HepG2 (cell line): ENCODE measurements around the gene C11orf91.

Experiments
- ADNP ChIP-seq: sonication (generic); formaldehyde crosslinking; IDR thresholded peaks from 2 replicates; pipeline ENCODE4 v1.4.0; 2020; ENCODE audit warnings: missing genetic modification reagents
- CTCF ChIP-seq: sonication (generic); formaldehyde crosslinking; IDR thresholded peaks from 2 replicates; pipeline ENCODE4 v1.5.0; 2020; ENCODE audit warnings: mild to moderate bottlenecking, missing genetic modification reagents, moderate library complexity
- GABPA ChIP-seq, 2 experiments: IDR thresholded peaks; 2 replicates each; pipeline ENCODE4 v1.6.1; 2011 to 2016; ENCODE audit warnings: low read depth in 2 of 2, low read length in 1 of 2, missing biosample characterization in 1 of 2, missing genetic modification characterization in 1 of 2
- GFI1 ChIP-seq: sonication (generic); formaldehyde crosslinking; IDR thresholded peaks from 2 replicates; pipeline ENCODE4 v1.5.0; 2020; ENCODE audit warnings: missing genetic modification reagents, mild to moderate bottlenecking, borderline replicate concordance
- HDAC2 ChIP-seq: sonication (generic); formaldehyde crosslinking; IDR thresholded peaks from 2 replicates; pipeline ENCODE4 v1.4.0; 2020; ENCODE audit warnings: missing genetic modification reagents
- HNRNPLL ChIP-seq: fragments of 200-400 bp; formaldehyde crosslinking; IDR thresholded peaks from 2 replicates; pipeline ENCODE4 v1.6.1; 2017; ENCODE audit warnings: mild to moderate bottlenecking, low read depth, low read length; ENCODE audit not compliant: poor library complexity, severe bottlenecking
- POLR2AphosphoS5 ChIP-seq: IDR thresholded peaks from 2 replicates; pipeline ENCODE4 v1.6.1; 2012; ENCODE audit warnings: low read depth, low read length
- SP1 ChIP-seq, 2 experiments: fragments of 450-650 bp in 1 of 2; sonication (generic) in 1 of 2; formaldehyde crosslinking in 1 of 2; IDR thresholded peaks; 2 replicates each; pipeline versions ENCODE4 v1.4.0 to v1.6.1; 2016 to 2020; ENCODE audit warnings: missing genetic modification reagents in 1 of 2
- YY1 ChIP-seq: IDR thresholded peaks from 2 replicates; pipeline ENCODE4 v1.6.1; 2011; ENCODE audit warnings: low read length, low read depth, moderate library complexity, mild to moderate bottlenecking; ENCODE audit not compliant: insufficient read depth, insufficient replicate concordance
- ZBTB44 ChIP-seq: sonication (generic); formaldehyde crosslinking; IDR thresholded peaks from 2 replicates; pipeline ENCODE4 v1.4.0; 2020; ENCODE audit warnings: missing genetic modification reagents

- no peak for TF ChIP-seq GFI1 (CRISPR knock-in tag)
- no peak for TF ChIP-seq YY1
- no peak for TF ChIP-seq HDAC2 (CRISPR knock-in tag)
- no peak for TF ChIP-seq SP1 (IDR thresholded peaks at IDR 0.05)
- TF ChIP-seq SP1 (CRISPR knock-in tag; IDR thresholded peaks at IDR 0.05), result no peak
- TF ChIP-seq CTCF (CRISPR knock-in tag), result no peak
- no peak for TF ChIP-seq ADNP (CRISPR knock-in tag)
- no peak for TF ChIP-seq ZBTB44
- TF ChIP-seq GABPA (IDR thresholded peaks at IDR 0.05; ENCODE audit: low read depth, low read length), result no peak
- TF ChIP-seq GABPA (CRISPR knock-in tag; IDR thresholded peaks at IDR 0.05; ENCODE audit: low read depth), result no peak
- no peak for TF ChIP-seq POLR2AphosphoS5
- no peak for TF ChIP-seq HNRNPLL
Observed at GRCh38 chr11:33704240-33705002, 3.8 kb upstream of the C11orf91 start.
